BLaER1 treated with 17β-estradiol and CSF1 and Interleukin-3, amounts not matched to agents 10 nM and 100 nM (cell line): ENCODE data around the gene CHRNA7.
A peak's percentile ranks its signal among the peaks of the same experiment; 100 is the strongest.

ENCODE experiments used
- H3K27ac ChIP-seq, 11 experiments: shearing (Covaris generic); formaldehyde crosslinking; 2 replicates each; pipeline ENCODE4 v1.8.1; 2022
- H3K27me3 ChIP-seq, 11 experiments: shearing (Covaris generic); formaldehyde crosslinking; 2 replicates each; pipeline ENCODE4 v1.8.1; 2022
- H3K36me3 ChIP-seq, 11 experiments: shearing (Covaris generic); formaldehyde crosslinking; 2 replicates each; pipeline ENCODE4 v1.8.1; 2022
- H3K4me1 ChIP-seq, 10 experiments: shearing (Covaris generic); formaldehyde crosslinking; 2 replicates each; pipeline ENCODE4 v1.8.1; 2022
- H3K4me2 ChIP-seq, 11 experiments: shearing (Covaris generic); formaldehyde crosslinking; 2 replicates each; pipeline ENCODE4 v1.8.1; 2022
- H3K4me3 ChIP-seq, 10 experiments: shearing (Covaris generic); formaldehyde crosslinking; 2 replicates each; pipeline ENCODE4 v1.8.1; 2022
- H3K9ac ChIP-seq, 11 experiments: shearing (Covaris generic); formaldehyde crosslinking; 2 replicates each; pipeline ENCODE4 v1.8.1; 2022
- H3K9me3 ChIP-seq, 11 experiments: shearing (Covaris generic); formaldehyde crosslinking; replicated peaks in 1 of 11; 2 replicates each; pipeline ENCODE4 v1.8.1; 2022
- H4K20me1 ChIP-seq, 11 experiments: shearing (Covaris generic); formaldehyde crosslinking; 2 replicates each; pipeline ENCODE4 v1.8.1; 2022
- Cebpa-rat ChIP-seq, 11 experiments: shearing (Covaris generic); IDR thresholded peaks; 2 replicates each; pipeline ENCODE4 v1.8.1; 2022

CHRNA7 gene

DNA sequence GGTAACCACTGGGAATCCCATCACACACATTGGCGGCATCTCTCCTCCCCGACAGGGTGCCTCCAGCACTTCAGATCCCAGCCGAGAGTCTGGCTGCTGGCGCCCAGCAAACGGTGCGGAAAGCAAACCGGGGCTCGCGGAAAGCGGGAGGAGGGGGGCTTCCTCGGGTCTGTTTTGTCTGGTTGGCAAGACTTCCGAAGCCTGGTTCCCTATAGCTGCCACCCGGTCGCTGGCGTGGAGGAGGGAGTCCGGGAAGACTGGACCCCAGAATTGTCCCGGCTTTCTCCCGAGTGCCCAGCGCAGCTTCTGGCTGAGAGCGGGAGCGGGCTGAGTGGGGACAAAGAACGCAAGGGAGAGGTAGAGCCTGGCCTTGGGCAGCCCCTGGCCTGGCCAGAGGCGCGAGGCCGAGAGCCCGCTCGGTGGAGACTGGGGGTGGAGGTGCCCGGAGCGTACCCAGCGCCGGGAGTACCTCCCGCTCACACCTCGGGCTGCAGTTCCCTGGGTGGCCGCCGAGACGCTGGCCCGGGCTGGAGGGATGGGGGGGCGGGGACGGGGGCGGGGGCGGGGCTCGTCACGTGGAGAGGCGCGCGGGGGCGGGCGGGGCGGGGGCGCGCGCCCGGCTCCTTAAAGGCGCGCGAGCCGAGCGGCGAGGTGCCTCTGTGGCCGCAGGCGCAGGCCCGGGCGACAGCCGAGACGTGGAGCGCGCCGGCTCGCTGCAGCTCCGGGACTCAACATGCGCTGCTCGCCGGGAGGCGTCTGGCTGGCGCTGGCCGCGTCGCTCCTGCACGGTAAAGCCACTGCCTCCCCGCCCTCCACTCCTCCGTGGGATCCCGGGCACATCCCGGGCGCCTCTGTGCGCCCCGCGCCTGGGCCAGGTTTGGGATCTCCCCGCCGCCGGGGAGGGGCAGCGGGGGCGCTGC, at the start of gene CHRNA7:
TSS of gene CHRNA7 (plus strand) at position 654 of the 920 bp plus-strand sequence. CDS start at position 734, 80 bp downstream.
- peak within 1 kb of the TSS; percentile 69 to 80 (median 76) for H3K4me3 ChIP-seq
- peak within 1 kb of the TSS; percentile 66 to 83 (median 77); a peak in 21 of 22 replicates for H3K9ac ChIP-seq
- no peak for TF ChIP-seq Cebpa-rat (IDR thresholded peaks at IDR 0.05)

DNA sequence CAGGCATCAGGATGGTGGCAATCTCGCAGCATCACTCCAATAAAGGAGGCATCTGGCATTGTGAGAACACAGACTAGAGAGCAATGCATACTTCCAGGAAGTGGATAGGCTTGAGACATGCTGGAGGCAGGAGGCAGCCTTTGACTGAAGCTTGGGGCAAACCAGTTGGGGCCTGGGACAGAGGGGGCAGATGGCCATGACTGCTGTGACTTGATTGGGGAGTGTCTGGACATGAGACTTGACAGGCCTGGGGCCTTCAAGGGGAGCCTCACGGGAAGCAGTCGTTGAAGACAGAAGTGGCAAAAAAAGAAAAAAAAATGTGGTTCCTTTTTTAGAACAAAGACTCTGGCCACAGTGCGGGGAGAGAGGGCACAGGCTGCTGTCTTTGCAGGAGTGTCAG, 44.7 kb upstream of the CHRNA7 start:
- H4K20me1 ChIP-seq: no peaks in the 10 kb centered on the region
- H3K9ac ChIP-seq: peak overlapping the region in 7 of 11 experiments; percentile 7 to 55 (median 45); a peak in 8 of 22 replicates
- no peaks in the 10 kb centered on the region for H3K36me3 ChIP-seq
- H3K4me1 ChIP-seq: peaks cover 12 to 25% (median 14%) of the 10 kb centered on the region in 10 experiments
- no peak for TF ChIP-seq Cebpa-rat (IDR thresholded peaks at IDR 0.05)
- H3K4me3 ChIP-seq: no peak overlapping the region
- peak overlapping the region in 9 of 11 experiments; percentile 14 to 68 (median 44); a peak in 13 of 22 replicates for H3K27ac ChIP-seq
- H3K4me2 ChIP-seq: peak overlapping the region; percentile 45 to 77 (median 73)
- H3K9me3 ChIP-seq: peaks cover 0 to 8% (median 0%) of the 10 kb centered on the region in 11 experiments; a peak in 3 of 22 replicates
- H3K27me3 ChIP-seq: no peaks in the 10 kb centered on the region

More for the DNA sequence above, at the start of gene CHRNA7:
- peaks cover 7 to 22% (median 18%) of the 10 kb centered on the region in 10 experiments; a peak in 18 of 20 replicates for H3K4me1 ChIP-seq
- peaks cover 0 to 20% (median 0%) of the 10 kb centered on the region in 11 experiments; a peak in 8 of 22 replicates for H3K27me3 ChIP-seq
- H3K27ac ChIP-seq: peak within 1 kb of the TSS in 9 of 11 experiments; percentile 30 to 65 (median 43); a peak in 15 of 22 replicates
- H3K4me2 ChIP-seq: peak within 1 kb of the TSS; percentile 95 to 100 (median 99)
- H4K20me1 ChIP-seq: no peaks in the 10 kb centered on the region
- H3K9me3 ChIP-seq: no peaks in the 10 kb centered on the region
- no peaks in the 10 kb centered on the region for H3K36me3 ChIP-seq

DNA sequence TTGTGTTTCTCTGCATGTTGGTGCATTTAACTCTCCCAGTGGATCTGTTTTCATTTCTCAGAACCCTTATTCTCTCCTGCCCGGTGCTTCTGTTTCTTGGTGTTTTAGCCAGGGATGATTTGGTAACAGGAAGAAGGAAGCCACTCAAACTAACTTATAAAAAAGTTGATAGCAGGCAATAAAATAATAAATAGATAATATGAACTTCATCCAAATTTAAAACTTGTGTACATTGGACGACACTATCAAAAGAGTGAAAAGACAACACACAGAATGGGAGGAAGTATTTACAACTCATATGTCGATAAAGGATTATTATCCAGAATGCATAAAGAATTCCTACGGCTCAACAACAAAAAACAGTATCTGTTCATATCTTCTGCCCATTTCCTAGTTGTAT, 37.3 kb upstream of the CHRNA7 start:
- H3K27ac ChIP-seq: no peak overlapping the region
- no peak for TF ChIP-seq Cebpa-rat (IDR thresholded peaks at IDR 0.05)
- H3K9ac ChIP-seq: no peak overlapping the region
- H3K4me2 ChIP-seq: no peak overlapping the region
- H3K4me1 ChIP-seq: no peaks in the 10 kb centered on the region
- peaks cover 0 to 8% (median 0%) of the 10 kb centered on the region in 11 experiments; a peak in 2 of 22 replicates for H3K9me3 ChIP-seq
- H3K27me3 ChIP-seq: no peaks in the 10 kb centered on the region
- no peaks in the 10 kb centered on the region for H4K20me1 ChIP-seq
- H3K4me3 ChIP-seq: no peak overlapping the region
- no peaks in the 10 kb centered on the region for H3K36me3 ChIP-seq

DNA sequence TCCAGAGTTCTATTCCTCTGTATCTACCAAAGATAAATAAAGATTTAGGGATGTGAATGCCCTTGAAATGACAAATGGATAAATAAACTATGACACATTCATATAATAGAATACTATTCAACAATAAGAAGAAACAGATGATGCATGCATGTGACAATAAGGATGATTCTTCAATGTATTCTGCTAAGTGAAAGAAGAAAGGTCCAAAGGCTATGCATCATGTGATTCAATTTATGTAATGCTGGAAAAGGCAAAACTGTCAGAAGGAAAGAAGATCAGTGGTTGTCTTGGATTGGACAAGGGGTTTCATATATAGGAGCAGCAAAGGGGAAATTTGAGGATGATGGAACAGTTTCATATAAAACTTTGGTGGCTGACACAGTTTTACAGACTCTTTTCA, 32.6 kb upstream of the CHRNA7 start:
- Histone ChIP-seq H3K4me1 (peaks cover 0 to 7% (median 2%) of the 10 kb centered on the region in 10 experiments; a peak in 2 of 20 replicates), H3K9ac (no peak overlapping the region), H3K36me3 (no peaks in the 10 kb centered on the region), H3K4me3 (no peak overlapping the region), H3K27ac (no peak overlapping the region), H3K9me3 (no peaks in the 10 kb centered on the region), H3K4me2 (no peak overlapping the region), H3K27me3 (no peaks in the 10 kb centered on the region), H4K20me1 (no peaks in the 10 kb centered on the region)
- no peak for TF ChIP-seq Cebpa-rat (IDR thresholded peaks at IDR 0.05)

DNA sequence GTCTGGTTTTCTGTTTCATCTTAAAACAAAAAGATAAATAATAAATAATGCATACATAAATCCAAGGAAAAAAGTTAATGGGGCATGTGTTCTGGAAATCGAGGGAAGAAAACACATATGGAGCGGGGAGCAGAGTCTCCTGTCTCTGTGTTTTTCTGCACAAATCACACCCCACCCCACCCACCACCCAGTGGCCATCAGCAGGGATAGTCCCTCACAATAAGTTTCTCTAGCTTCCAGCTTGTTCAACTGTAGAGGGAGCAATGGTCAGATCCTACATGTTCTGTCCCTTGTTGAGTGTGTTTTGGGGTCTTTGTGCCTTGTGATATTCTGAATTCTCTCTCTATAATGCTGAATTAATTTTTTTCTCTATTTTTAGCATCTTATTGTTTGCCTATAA, 26.8 kb upstream of the CHRNA7 start:
- Histone ChIP-seq H3K4me2 (no peak overlapping the region), H3K27me3 (no peaks in the 10 kb centered on the region), H4K20me1 (no peaks in the 10 kb centered on the region), H3K4me1 (peaks cover 0 to 5% (median 1%) of the 10 kb centered on the region in 10 experiments; a peak in 1 of 20 replicates), H3K9ac (no peak overlapping the region), H3K36me3 (no peaks in the 10 kb centered on the region), H3K9me3 (no peaks in the 10 kb centered on the region), H3K27ac (no peak overlapping the region), H3K4me3 (no peak overlapping the region)
- TF ChIP-seq Cebpa-rat (IDR thresholded peaks at IDR 0.05): no peak

DNA sequence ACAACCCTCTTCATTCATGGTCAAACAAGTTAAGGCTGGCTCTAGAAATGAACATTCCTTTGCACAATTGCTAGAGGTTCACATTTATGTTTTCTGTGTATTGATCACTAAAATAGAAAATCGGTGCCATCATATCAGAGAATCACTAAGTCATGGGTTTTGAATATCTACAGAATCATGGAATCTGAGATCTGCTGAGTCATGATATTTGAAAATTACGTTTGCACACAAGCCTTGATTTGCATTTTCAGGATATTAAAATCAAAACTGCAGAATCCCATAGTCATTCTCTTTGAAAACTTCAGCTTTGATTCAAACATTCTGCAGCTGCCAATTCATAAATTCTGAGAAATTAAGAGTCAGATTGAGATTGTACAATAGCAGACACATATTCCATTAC, 26.1 kb upstream of the CHRNA7 start:
- H3K36me3 ChIP-seq: no peaks in the 10 kb centered on the region
- H3K4me1 ChIP-seq: peaks cover 0 to 4% (median 0%) of the 10 kb centered on the region in 10 experiments; a peak in 1 of 20 replicates
- TF ChIP-seq Cebpa-rat (IDR thresholded peaks at IDR 0.05): no peak
- no peak overlapping the region for H3K4me2 ChIP-seq
- no peak overlapping the region for H3K9ac ChIP-seq
- H3K27me3 ChIP-seq: no peaks in the 10 kb centered on the region
- H3K9me3 ChIP-seq: no peaks in the 10 kb centered on the region
- no peak overlapping the region for H3K4me3 ChIP-seq
- no peaks in the 10 kb centered on the region for H4K20me1 ChIP-seq
- no peak overlapping the region for H3K27ac ChIP-seq

DNA sequence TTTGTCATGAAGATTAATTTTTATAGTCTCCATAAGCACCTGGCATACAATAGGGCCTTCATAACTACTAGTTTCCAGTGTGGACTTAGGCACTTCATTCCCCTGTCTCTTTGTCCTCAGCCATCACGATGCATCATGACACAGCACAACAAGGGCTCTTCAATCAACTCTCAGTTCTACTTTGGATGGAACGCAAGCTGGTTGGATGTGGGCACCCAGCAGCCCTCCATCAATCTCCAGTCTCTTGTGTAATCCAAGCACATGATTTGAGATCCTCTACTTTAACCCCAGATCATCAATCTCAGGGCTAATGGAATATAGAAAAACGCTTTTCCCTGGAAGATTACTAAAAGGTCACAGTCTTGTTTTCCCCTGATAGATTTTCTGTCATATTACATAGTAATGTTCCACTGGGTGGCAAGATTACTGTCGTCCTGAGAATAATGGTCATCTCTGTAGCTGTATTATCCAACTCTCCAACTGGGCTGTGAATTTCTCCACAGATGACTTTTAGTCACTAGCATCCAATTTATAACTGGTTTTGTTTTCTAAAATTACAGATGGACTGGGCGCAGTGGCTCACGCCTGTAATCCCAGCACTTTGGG, 22.9 kb upstream of the CHRNA7 start:
- no peaks in the 10 kb centered on the region for H3K9me3 ChIP-seq
- H3K4me3 ChIP-seq: no peak overlapping the region
- H3K9ac ChIP-seq: no peak overlapping the region
- H3K27ac ChIP-seq: no peak overlapping the region
- no peaks in the 10 kb centered on the region for H3K4me1 ChIP-seq
- no peak for TF ChIP-seq Cebpa-rat (IDR thresholded peaks at IDR 0.05)
- H4K20me1 ChIP-seq: no peaks in the 10 kb centered on the region
- H3K27me3 ChIP-seq: no peaks in the 10 kb centered on the region
- H3K4me2 ChIP-seq: no peak overlapping the region
- no peaks in the 10 kb centered on the region for H3K36me3 ChIP-seq

DNA sequence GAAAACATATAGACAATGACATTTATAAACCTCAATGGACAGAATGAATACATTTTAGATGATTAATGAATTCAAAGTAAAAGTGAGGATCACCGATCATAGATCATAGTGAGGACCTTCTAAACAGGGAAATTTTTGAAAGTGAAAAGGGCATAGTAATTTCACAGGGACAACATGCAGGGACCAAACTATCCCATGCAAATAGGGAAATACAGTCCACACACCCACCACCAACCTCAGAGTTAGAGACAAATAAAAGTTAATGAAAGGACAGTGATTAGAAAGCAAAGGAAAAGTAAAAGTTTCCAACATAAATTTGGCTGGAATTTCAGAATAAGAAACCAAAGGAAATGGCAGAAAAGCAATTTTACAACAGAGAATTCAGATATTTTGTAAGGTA, 15.4 kb upstream of the CHRNA7 start:
- Histone ChIP-seq H3K27me3 (no peaks in the 10 kb centered on the region), H3K4me3 (no peak overlapping the region), H3K27ac (no peak overlapping the region), H3K9ac (no peak overlapping the region), H3K9me3 (peaks cover 4 to 9% (median 7%) of the 10 kb centered on the region in 11 experiments; a peak in 18 of 22 replicates), H4K20me1 (no peaks in the 10 kb centered on the region), H3K36me3 (no peaks in the 10 kb centered on the region), H3K4me1 (peaks cover 0 to 3% (median 0%) of the 10 kb centered on the region in 10 experiments; a peak in 1 of 20 replicates), H3K4me2 (no peak overlapping the region)
- TF ChIP-seq Cebpa-rat (IDR thresholded peaks at IDR 0.05): no peak

DNA sequence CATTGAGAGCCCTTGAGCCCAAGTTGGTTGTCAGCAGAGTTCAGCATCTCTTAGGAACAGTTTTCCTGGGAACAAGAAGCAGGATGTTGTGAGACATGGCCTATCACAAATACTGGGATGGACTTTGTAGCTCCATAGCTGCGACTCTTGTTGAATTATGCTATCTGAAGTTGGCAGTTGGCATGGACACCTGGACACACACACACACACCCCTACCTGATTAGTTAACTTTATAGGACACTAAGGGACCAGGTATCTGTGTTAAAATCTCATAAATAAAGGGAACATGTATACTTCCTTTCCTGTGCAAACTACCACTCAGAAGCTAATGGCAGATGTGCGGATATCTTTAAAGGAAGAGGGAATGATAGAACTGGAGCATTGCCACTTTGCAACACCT, 10.2 kb upstream of the CHRNA7 start:
- Histone ChIP-seq H3K4me2 (no peak overlapping the region), H3K4me1 (no peaks in the 10 kb centered on the region), H3K9me3 (no peaks in the 10 kb centered on the region), H3K9ac (no peak overlapping the region), H3K36me3 (no peaks in the 10 kb centered on the region), H4K20me1 (no peaks in the 10 kb centered on the region), H3K4me3 (no peak overlapping the region), H3K27ac (no peak overlapping the region), H3K27me3 (no peaks in the 10 kb centered on the region)
- no peak for TF ChIP-seq Cebpa-rat (IDR thresholded peaks at IDR 0.05)
